GM12892 (cell line): ENCODE measurements around the gene WDFY4.

ENCODE experiments used
- POLR2A ChIP-seq: IDR thresholded peaks from 2 replicates; pipeline ENCODE4 v1.6.1; 2011; ENCODE audit warnings: low read depth, low read length, control low read depth
- POLR2AphosphoS5 ChIP-seq: IDR thresholded peaks from 2 replicates; pipeline ENCODE4 v1.6.1; 2011; ENCODE audit warnings: low read depth, low read length, control low read depth

DNA sequence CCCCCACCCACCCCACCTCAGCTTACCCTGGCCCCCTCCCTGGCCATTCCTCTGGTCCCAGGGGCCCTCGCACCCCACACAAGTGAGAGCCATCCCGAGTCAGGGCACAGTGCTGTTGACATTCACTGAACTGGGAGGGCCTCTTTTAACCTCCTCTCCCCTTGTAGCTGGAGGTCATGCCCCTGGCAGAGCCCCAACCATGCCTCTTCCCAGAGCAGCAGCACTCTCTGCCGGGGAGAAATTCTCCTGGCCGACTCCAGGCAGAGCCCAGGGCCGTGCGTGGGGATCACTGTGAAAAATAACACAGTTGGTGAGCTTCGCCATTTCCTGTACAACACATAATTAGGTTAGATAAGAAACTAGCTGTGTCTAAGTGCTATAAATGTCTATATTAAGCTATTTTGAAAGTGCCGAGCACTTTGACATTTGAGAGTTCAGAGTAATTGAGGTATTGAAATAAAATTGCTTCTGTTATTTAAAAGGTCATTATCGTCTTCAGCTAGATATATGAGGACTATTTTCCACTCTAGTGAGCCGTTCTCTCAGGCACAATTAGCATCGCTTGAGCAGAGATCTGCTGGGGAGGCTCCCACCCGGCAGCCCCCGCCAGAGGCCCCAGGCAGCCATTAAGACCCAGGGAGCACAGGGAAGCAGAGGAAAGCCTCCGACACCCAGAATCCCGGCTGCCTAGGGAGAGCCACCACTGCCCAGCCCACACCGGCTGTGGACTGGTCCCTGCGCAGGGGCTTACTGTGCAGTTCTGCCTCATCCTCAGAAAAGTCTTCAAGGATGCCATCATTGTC is 317.4 kb downstream of the WDFY4 start:
- TF ChIP-seq POLR2A = no peak
- no peak for TF ChIP-seq POLR2AphosphoS5
